Bronchial smooth muscle cell (primary cell): Measurements from ENCODE around the gene CYP2C9. TPM values are rescaled to one million over a fixed set of nuclear protein-coding genes. Genes with fewer than 3 reads are reported as not detected.

Experiments used
- total RNA-seq: library from RNA; depleted of rRNA; stranded (reverse); fragments of >200 nt; gene quantifications from 2 replicates; pipeline ENCODE4 v1.2.1, GENCODE V29; 2014

The CYP2C9 gene
- total RNA-seq, result not detected in 2 replicates

GRCh38 chr10:94938383-94938782 lies at the start of gene CYP2C9:
Gene CYP2C9 (plus strand): TSS chr10:94938658. CDS start chr10:94938683, 25 bp downstream.

Other genes starting within 250 kb of the CYP2C9 start
- gene CYP2C19, start 176.0 kb upstream of the CYP2C9 start, total RNA-seq, result not detected in 2 replicates
- gene CYP2C8, start 130.8 kb downstream of the CYP2C9 start, total RNA-seq, result under 0.01 TPM in 1 of 2 replicates, not detected in the other